Ascending aorta (tissue), 2 donors: ENCODE results near the gene ABHD2. TPM values are rescaled to one million over a fixed set of nuclear protein-coding genes. Genes with fewer than 3 reads are reported as not detected.

Experiments used
- DNase-seq, 2 donors: peaks; one replicate each; pipeline ENCODE4 v3.0.0-alpha.2; 2019; ENCODE audit warnings: low spot score in 2 of 2
- H3K27ac ChIP-seq, 2 donors: fragments of 200-600 bp; sonication (generic); one replicate each; pipeline ENCODE4 v1.5.1; 2016 to 2017; ENCODE audit warnings: mild to moderate bottlenecking in 1 of 2
- H3K27me3 ChIP-seq: fragments of 200-600 bp; sonication (generic); one replicate; pipeline ENCODE4 v1.5.1; 2017
- H3K36me3 ChIP-seq, 2 donors: fragments of 200-600 bp; sonication (generic); one replicate each; pipeline ENCODE4 v1.5.1; 2016
- H3K4me1 ChIP-seq, 2 donors: fragments of 200-600 bp; sonication (generic); one replicate each; pipeline ENCODE4 v1.5.1; 2016 to 2017; ENCODE audit warnings: mild to moderate bottlenecking in 1 of 2
- H3K4me3 ChIP-seq, 2 donors: fragments of 200-600 bp; sonication (generic); one replicate each; pipeline ENCODE4 v1.5.1; 2016 to 2017; ENCODE audit warnings: mild to moderate bottlenecking in 1 of 2
- H3K9me3 ChIP-seq, 2 donors: fragments of 200-600 bp; sonication (generic); one replicate each; pipeline ENCODE4 v1.5.1; 2016
- CTCF ChIP-seq, 3 experiments: fragments of 200-600 bp in 2 of 3; fragments of 450-650 bp in 1 of 3; sonication (generic) in 2 of 3; IDR thresholded peaks; one replicate each; pipeline ENCODE4 v1.5.1; 2016 to 2019; ENCODE audit warnings: antibody characterized with exemption in 3 of 3, mild to moderate bottlenecking in 1 of 3, moderate library complexity in 1 of 3
- intact Hi-C: fragments of 100-400 bp; cut with DNase I; formaldehyde crosslinking; loops from one replicate; pipeline ENCODE4 v1.15.1; 2023
- total RNA-seq: library from RNA; depleted of rRNA; stranded (reverse); fragments of >200 nt; gene quantifications from one replicate; pipeline ENCODE4 v1.1.0, GENCODE V29; 2016

ABHD2 gene
- total RNA-seq, 1 donor from 2014 or later = 228 TPM

GRCh38 chr15:89175617-89176191, 87.4 kb downstream of the ABHD2 start:
- intact Hi-C loops = loop anchor here (2.0 to 10.0 kb wide), 4 partner anchors 38 to 997 kb away; no protein-coding TSS in a partner anchor
- TF ChIP-seq CTCF (IDR thresholded peaks at IDR 0.05) = no peak
- H3K4me1 ChIP-seq = peaks cover 0 to 17% of the 10 kb centered on the region in 2 donors
- no peaks in the 10 kb centered on the region for H3K9me3 ChIP-seq
- H3K36me3 ChIP-seq = peaks cover 19 to 45% of the 10 kb centered on the region in 2 donors
- DNase-seq = peak in 1 of 2 donors; percentile 52
- no peaks in the 10 kb centered on the region for H3K27me3 ChIP-seq
- no peak overlapping the region for H3K4me3 ChIP-seq
- H3K27ac ChIP-seq = peak overlapping the region; percentile 17 to 50

DNA sequence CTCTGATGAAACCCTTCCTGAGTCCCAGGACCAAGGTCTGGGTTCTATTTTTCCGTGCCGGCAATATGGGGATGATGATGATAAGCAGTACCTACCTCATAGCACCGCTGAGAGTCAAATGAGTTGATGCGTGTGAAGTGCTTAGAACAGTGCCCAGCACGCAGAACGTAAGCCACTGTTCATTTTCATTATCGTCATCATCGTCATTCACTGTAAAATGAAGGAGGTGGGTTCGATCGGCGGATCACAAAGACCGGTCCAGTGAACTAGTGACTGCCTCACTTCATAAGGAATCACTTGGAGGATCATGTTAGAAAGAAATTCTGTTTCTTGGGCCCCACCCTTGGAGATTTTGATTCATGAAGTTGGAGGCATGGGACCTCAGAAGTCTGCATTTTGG, 88.9 kb downstream of the ABHD2 start:
- intact Hi-C loops = loop anchor here (1.0 to 10.0 kb wide), 5 partner anchors 40 to 995 kb away; no protein-coding TSS in a partner anchor
- H3K36me3 ChIP-seq = peaks cover 19 to 45% of the 10 kb centered on the region in 2 donors
- no peaks in the 10 kb centered on the region for H3K9me3 ChIP-seq
- no peak for TF ChIP-seq CTCF (IDR thresholded peaks at IDR 0.05)
- peaks cover 0 to 17% of the 10 kb centered on the region in 2 donors for H3K4me1 ChIP-seq
- no peak overlapping the region for H3K4me3 ChIP-seq
- H3K27me3 ChIP-seq = no peaks in the 10 kb centered on the region
- peak overlapping the region in 1 of 2 donors; percentile 2 for H3K27ac ChIP-seq
- DNase-seq = peak in 1 of 2 donors; percentile 28

GRCh38 chr15:89177633-89178306, 89.5 kb downstream of the ABHD2 start:
- no peak overlapping the region for H3K4me3 ChIP-seq
- H3K36me3 ChIP-seq = peaks cover 19 to 49% of the 10 kb centered on the region in 2 donors
- TF ChIP-seq CTCF (IDR thresholded peaks at IDR 0.05) = peak; percentile 76 to 88 (median 77)
- intact Hi-C loops = loop anchor here (1.0 to 10.0 kb wide), 6 partner anchors 40 to 995 kb away; no protein-coding TSS in a partner anchor
- peaks cover 0 to 17% of the 10 kb centered on the region in 2 donors for H3K4me1 ChIP-seq
- no peaks in the 10 kb centered on the region for H3K9me3 ChIP-seq
- peak overlapping the region in 1 of 2 donors; percentile 2 for H3K27ac ChIP-seq
- DNase-seq = peak in 1 of 2 donors; percentile 81
- no peaks in the 10 kb centered on the region for H3K27me3 ChIP-seq

DNA sequence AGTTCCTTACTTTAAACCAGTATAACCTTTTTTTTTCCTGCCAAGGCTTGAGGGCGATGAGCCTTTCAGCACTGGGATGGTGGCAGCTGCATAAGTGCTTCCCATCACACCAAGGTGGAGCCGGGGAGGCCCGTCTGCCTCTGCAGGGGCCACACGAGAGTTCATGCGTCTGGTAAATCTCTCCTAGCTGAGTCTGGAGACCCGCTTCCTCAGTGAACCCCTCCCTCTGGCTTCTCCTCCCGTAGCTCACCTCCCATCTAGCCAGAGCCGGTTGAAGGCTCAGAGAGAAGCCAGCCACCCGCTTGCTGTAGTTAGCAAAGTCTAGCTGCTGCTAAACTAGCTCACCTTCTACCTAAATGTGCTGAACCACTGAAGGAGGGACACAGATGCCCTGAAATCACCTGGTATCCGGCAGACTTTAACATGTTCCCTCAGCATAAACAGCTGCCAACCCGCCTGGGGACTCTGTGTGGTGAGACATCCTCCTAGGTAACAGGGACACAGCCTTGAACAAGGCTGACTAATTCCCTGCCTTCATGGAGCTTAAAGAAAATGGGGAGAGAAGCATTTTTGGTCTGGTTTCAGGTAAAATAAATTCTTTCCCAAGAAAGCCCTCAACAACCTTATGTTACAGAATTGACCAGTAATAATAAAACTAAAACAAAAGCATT, 90.2 kb downstream of the ABHD2 start:
- Histone ChIP-seq H3K27me3 (no peaks in the 10 kb centered on the region), H3K4me1 (peaks cover 0 to 13% of the 10 kb centered on the region in 2 donors), H3K36me3 (peaks cover 19 to 49% of the 10 kb centered on the region in 2 donors)

More for the DNA sequence above, 90.2 kb downstream of the ABHD2 start:
- intact Hi-C loops = loop anchor here (1.0 to 10.0 kb wide), 4 partner anchors 41 to 994 kb away; no protein-coding TSS in a partner anchor
- Histone ChIP-seq H3K4me3 (no peak overlapping the region), H3K27ac (no peak overlapping the region), H3K9me3 (no peaks in the 10 kb centered on the region)
- peak in 1 of 2 donors; percentile 58 for DNase-seq
- TF ChIP-seq CTCF (IDR thresholded peaks at IDR 0.05) = no peak
